Neural cell (in vitro differentiated cells): ENCODE measurements around the gene RMI1.
"Not testable (repeated sequence)": the region's sequence is repeated elsewhere in the genome, so short reads cannot be mapped to it uniquely, and the experiment has no call there.

ENCODE experiments used
- CTCF ChIP-seq: fragments of 450-650 bp; IDR thresholded peaks from 2 replicates; pipeline ENCODE4 v1.5.1; 2014; ENCODE audit warnings: antibody characterized with exemption, mild to moderate bottlenecking, moderate library complexity; ENCODE audit not compliant: poor library complexity, severe bottlenecking
- RAD21 ChIP-seq: fragments of 450-650 bp; conservative IDR thresholded peaks from 2 replicates; pipeline ENCODE4 v1.6.1; 2014; ENCODE audit warnings: antibody characterized with exemption, mild to moderate bottlenecking, moderate library complexity

- TF ChIP-seq CTCF, RAD21: not testable (repeated sequence)
These were observed 61.3 kb downstream of the RMI1 start for GRCh38 chr9:84041857-84042256.
